ENCODE data around the gene TCFL5. TPM values are rescaled to one million over a fixed set of nuclear protein-coding genes. Genes with fewer than 3 reads are reported as not detected.

TCFL5 gene
- total and polyA plus RNA-seq, 10 of the 15 experiments (the other 5 are each of a cell fraction or from before 2014, with no cell fraction given), result 0.48 to 8.1 (median 3.8) TPM

GRCh38 chr20:62873280-62873679 lies 11.7 kb upstream of the TCFL5 start (continued):
- no peak for TF ChIP-seq ZBTB11 (CRISPR knock-in tag; IDR thresholded peaks at IDR 0.05)
- no peak for TF ChIP-seq CHD2 (IDR thresholded peaks at IDR 0.05; ENCODE audit: borderline replicate concordance, low read depth, low read length)
- TF ChIP-seq KLF5 (IDR thresholded peaks at IDR 0.05; ENCODE audit: partially characterized antibody), result no peak
- no peak for TF ChIP-seq MTA2 (IDR thresholded peaks at IDR 0.05; ENCODE audit: low read depth)
- TF ChIP-seq EGR1 (IDR thresholded peaks at IDR 0.05; ENCODE audit: borderline replicate concordance in 1 of 2, low read depth in 2 of 2, low read length in 2 of 2), result no peak
- TF ChIP-seq MAX (IDR thresholded peaks at IDR 0.05; ENCODE audit: low read depth, low read length), result no peak
- TF ChIP-seq HCFC1 (IDR thresholded peaks at IDR 0.05; ENCODE audit: low read length), result no peak
- TF ChIP-seq RUNX3 (IDR thresholded peaks at IDR 0.05; ENCODE audit: low read length), result no peak
- TF ChIP-seq CBFB (IDR thresholded peaks at IDR 0.05; ENCODE audit: low read depth), result no peak

GRCh38 chr20:62872862-62873261 lies 11.2 kb upstream of the TCFL5 start:
- no peaks in the 10 kb centered on the region for H3K9me3 ChIP-seq (replicated peaks; ENCODE audit: control insufficient read depth, insufficient read depth, low read length)
- ChIA-PET RAD21 (ENCODE audit: unreplicated experiment) (no interaction called here), SMC1A (ENCODE audit: uncharacterized antibody, unreplicated experiment) (interaction anchor here (1.1 to 1.2 kb wide), 2 partner anchors 82 to 376 kb away, joined by 3 to 4 read pairs; no protein-coding TSS in a partner anchor), CTCF (interaction anchor here (0.8 to 1.0 kb wide), 2 partner anchors 27 to 50 kb away, joined by 3 read pairs; no protein-coding TSS in a partner anchor), POLR2A (interaction anchor here (1.0 kb wide), 1 partner anchor 76 kb away, joined by 3 read pairs; no protein-coding TSS in a partner anchor)
- no peaks in the 10 kb centered on the region; a peak in 1 of 4 replicates for H3K27me3 ChIP-seq (replicated peaks in 1 of 2; ENCODE audit: control insufficient read depth in 2 of 2, insufficient read depth in 2 of 2, low read length in 1 of 2)
- H3K79me2 ChIP-seq (ENCODE audit: control insufficient read depth, insufficient read depth, low read length), result no peaks in the 10 kb centered on the region
- no peak for FAIRE-seq
- no peak for DNase-seq (ENCODE audit: low read depth, low spot score)
- in situ Hi-C loops (cut with MboI), result no loop called here
- no peak overlapping the region for H3K27ac ChIP-seq (ENCODE audit: control insufficient read depth, insufficient read depth)
- no peak overlapping the region for H3K4me2 ChIP-seq (ENCODE audit: control insufficient read depth, insufficient read depth)
- 87% methylated on average over 6 of the region's 6 CpGs for WGBS (ENCODE audit: insufficient coverage, insufficient replicate concordance, low lambda C conversion rate, missing lambda C conversion rate)
- no peak for TF ChIP-seq ZBTB33 (IDR thresholded peaks at IDR 0.05)
- no peak overlapping the region for H2AFZ ChIP-seq (ENCODE audit: control insufficient read depth, low read depth, low read length)
- no peak for ATAC-seq
- H3K9ac ChIP-seq (ENCODE audit: control insufficient read depth, insufficient read depth, low read length), result no peak overlapping the region
- BruUV-seq (replicated peaks), result no TSS peak
- H3K4me1 ChIP-seq (ENCODE audit: control insufficient read depth, insufficient read depth, low read length), result no peaks in the 10 kb centered on the region
- H3K4me3 ChIP-seq, result no peak overlapping the region
- no peaks in the 10 kb centered on the region for H4K20me1 ChIP-seq (ENCODE audit: control insufficient read depth, insufficient read depth)
- H3K36me3 ChIP-seq (ENCODE audit: control insufficient read depth in 2 of 2, insufficient read depth in 2 of 2, low read length in 1 of 2), result no peaks in the 10 kb centered on the region
- intact Hi-C loops (cut with micrococcal nuclease; ENCODE audit: unreplicated experiment), result no loop called here
